KOPT-K1 (cell line): ENCODE measurements around the gene CAMK2B.

Experiments used
- H3K27ac ChIP-seq: fragments of 200-600 bp; sonication (generic); 2 replicates; pipeline ENCODE4 v1.5.1; 2016; ENCODE audit warnings: antibody characterized with exemption, mild to moderate bottlenecking, low read depth, low read length; ENCODE audit not compliant: poor library complexity, severe bottlenecking
- H3K36me3 ChIP-seq: fragments of 200-600 bp; sonication (generic); 2 replicates; pipeline ENCODE4 v1.5.1; 2017; ENCODE audit warnings: antibody characterized with exemption, mild to moderate bottlenecking, low read length, moderate library complexity; ENCODE audit not compliant: insufficient read depth
- H3K9me3 ChIP-seq: fragments of 200-600 bp; sonication (generic); 2 replicates; pipeline ENCODE4 v1.5.1; 2017; ENCODE audit warnings: antibody characterized with exemption, low read length, mild to moderate bottlenecking; ENCODE audit not compliant: insufficient read depth, poor library complexity, severe bottlenecking

Gene CAMK2B

DNA sequence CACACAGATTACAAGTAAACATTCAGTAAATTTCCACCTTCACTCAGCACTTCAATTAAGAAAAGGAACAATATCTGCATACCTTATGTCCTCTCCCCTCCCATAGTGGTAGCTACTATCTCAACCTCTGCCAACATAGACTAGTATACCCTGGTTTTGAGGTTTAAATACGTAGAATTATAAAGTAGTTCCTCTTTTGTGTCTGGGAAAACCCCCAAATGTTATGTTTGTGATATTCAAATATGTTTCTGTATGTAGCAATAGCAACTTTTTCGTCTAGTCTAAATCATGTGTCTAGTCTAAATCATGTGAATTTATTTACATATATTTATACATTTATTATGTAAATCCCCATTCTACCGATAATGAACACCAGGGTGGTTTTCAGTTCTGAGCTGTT is 13.2 kb upstream of the CAMK2B start:
- H3K36me3 ChIP-seq: no peaks in the 10 kb centered on the region
- peaks cover 20% of the 10 kb centered on the region for H3K9me3 ChIP-seq
- no peak overlapping the region for H3K27ac ChIP-seq

DNA sequence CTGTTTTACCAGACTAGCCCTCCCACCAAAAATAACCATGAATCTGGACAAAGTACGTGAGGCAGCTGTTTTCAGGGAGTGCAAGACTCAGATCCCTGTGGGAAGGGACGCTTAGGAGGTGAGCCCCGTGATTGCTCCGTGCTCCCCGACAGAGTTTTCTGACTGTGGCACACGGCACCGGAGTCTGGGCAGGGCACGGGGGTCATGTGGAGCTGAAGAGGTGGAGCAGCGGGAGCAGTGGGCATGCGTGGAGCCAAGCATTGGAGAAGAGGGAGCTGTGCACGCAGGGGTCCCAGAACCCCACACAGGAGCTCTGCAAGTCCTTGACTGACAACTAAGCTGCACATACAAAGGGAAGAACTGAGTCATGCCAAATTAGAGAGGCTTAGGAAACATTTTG is 11.1 kb upstream of the CAMK2B start:
- H3K27ac ChIP-seq: no peak overlapping the region
- peaks cover 9% of the 10 kb centered on the region for H3K9me3 ChIP-seq
- H3K36me3 ChIP-seq: no peaks in the 10 kb centered on the region

DNA sequence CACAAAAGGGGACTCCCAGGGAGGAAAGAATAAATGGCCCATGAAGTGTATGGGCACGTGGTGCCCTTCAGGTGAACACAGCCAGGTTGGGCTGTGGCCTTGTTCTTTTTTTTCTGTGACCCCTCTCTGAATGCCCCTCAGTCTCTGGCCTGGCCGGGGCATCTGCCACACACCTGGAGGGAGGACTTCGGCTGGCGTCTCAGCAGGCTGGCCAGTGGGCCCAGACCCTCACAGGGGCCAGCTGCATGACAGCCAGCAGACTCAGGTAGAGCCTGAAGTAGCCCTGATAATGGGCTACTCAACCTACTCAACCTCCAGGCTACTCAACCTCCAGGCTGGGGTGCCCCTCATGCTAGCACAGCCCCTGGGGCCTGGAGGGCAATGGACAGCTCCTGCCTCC is 9.8 kb upstream of the CAMK2B start:
- no peaks in the 10 kb centered on the region for H3K36me3 ChIP-seq
- peaks cover 9% of the 10 kb centered on the region for H3K9me3 ChIP-seq
- H3K27ac ChIP-seq: no peak overlapping the region

DNA sequence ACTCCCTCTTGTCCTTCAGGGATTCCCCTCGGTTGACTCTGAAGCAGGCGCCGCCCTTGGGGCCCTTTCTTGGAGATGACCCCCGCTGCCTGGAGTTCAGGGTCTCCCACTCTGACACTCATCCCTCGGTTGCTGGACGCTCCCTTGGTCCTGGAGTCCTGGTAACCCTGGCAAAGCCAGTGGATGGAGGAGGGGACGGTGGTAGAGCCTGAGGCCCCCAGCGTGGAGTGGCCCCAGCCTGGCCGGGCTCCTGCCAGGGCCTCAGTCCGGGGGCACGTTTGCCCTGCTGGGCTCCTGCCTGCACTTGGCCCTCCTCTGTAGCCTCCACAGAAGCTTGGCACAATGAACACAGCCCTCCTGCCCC is 9.3 kb upstream of the CAMK2B start:
- Histone ChIP-seq H3K36me3 (no peaks in the 10 kb centered on the region), H3K9me3 (peaks cover 9% of the 10 kb centered on the region), H3K27ac (no peak overlapping the region)

DNA sequence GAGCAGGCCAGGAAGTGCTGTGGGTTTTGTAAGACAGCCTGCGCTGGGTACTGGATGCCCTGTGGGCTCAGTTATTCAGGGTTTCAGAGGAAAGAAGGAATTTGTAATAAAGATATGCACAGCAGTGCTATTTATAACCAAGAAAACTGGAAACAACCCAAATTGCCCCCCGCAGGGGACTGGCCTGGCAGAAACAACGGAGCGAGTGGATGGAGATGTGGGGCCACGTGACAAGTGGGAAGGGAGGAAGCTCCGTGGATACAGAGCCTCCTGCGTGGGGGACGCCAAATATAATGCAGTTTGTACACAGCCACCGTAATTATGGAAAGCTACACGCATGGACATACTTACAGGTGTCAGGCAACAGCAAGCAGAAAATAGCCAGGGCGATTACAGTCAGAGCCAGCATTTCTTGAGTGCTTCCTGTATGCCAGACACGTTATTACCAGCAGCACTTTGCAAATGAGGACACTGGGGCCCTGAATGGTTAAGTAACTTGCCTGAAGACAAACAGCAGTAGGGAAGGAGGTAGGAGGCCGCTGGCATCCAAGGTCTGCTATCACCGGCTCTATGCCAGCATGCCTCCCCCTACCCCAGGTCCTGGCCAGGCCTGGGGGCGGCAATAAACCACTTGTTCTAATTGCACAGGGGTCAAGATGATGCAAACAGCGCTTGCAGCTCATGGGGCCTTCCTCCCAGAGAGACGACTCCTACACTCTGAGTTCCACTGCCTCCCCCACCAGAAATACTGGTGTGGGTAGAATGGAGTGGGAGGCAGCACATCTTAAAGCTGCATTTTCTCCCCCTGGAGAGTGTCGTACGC is 8.7 kb upstream of the CAMK2B start:
- H3K36me3 ChIP-seq: no peaks in the 10 kb centered on the region
- H3K27ac ChIP-seq: no peak overlapping the region
- H3K9me3 ChIP-seq: peaks cover 9% of the 10 kb centered on the region

DNA sequence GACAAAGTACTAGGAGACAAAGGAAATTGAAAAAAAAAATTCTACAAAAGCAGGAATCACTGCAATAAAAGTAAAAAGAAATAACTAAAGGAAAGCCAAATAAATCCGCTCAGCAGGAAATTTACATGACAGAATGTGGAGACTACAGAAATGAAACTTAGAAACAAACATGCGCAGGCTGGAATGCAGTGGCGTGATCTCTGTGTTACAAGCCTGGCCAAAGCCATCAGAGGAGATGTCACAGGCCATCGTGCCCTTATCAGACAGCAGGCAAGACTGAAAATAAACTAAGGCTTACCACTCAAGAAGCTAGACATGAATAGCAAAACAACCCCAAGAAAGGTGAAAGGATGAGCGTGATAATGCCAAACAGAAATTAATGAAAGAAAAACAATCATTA is 6.3 kb upstream of the CAMK2B start:
- Histone ChIP-seq H3K27ac (no peak overlapping the region), H3K36me3 (no peaks in the 10 kb centered on the region), H3K9me3 (peaks cover 6% of the 10 kb centered on the region)

DNA sequence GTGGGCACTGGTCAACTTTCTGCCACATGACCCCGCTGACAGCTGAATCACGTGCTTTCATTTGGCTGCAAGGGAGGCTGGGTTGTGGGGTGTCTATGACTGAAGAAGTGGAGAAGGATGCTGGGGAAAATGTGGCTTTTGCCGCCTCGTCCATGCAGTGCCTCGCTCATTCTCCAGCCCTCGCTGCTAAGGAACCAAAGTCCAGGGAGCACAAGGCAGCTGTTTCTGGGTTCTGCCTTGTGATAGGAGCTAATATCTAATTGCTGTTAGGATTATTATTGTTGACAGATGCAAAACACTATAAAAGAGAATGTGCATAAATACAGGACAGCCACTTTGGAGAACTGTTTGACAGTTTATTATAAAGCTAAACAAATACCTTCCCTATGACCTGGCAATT is 4.9 kb upstream of the CAMK2B start:
- H3K36me3 ChIP-seq: no peaks in the 10 kb centered on the region
- H3K9me3 ChIP-seq: no peaks in the 10 kb centered on the region
- no peak overlapping the region for H3K27ac ChIP-seq

DNA sequence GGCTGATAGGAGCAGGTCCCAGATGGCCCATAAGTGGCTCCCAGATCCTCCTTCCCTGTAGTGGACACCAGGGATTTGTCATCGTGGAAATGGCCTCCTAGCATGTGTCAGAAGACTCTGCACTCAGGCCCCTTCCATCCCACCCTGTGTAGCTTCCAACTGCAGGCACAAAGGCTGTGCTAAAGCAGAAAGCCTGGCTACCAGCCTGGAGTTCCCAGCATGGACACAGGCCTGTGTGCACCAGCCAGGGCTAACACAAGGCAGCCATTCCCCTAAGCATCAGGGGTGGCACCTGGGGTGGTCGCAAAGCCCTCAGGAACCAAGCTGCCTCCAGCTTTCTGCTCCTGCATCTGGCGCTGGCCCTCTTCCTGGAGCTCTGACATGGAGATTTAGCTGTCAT is 4.5 kb upstream of the CAMK2B start:
- H3K9me3 ChIP-seq: no peaks in the 10 kb centered on the region
- H3K36me3 ChIP-seq: no peaks in the 10 kb centered on the region
- no peak overlapping the region for H3K27ac ChIP-seq

DNA sequence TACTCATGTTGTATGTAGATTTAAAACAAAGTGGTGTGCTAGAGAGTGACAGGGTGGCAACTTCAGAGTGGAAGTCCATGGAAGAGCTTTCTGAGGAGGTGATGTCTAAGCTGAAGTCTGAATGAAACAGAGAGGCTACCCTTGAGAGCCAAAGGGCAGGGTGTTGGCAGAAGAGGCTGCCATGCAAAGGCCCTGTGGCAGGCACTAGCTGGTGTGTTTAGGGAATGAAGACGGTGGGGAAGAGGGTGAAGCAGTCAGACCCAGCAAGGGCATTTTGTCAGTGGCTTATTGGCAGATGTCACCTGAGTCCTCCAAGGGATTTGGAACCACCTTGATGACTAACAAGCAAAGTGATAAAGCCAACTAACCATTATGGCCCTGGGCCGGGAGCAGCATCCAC is 3.7 kb upstream of the CAMK2B start:
- no peaks in the 10 kb centered on the region for H3K36me3 ChIP-seq
- no peaks in the 10 kb centered on the region for H3K9me3 ChIP-seq
- no peak overlapping the region for H3K27ac ChIP-seq

DNA sequence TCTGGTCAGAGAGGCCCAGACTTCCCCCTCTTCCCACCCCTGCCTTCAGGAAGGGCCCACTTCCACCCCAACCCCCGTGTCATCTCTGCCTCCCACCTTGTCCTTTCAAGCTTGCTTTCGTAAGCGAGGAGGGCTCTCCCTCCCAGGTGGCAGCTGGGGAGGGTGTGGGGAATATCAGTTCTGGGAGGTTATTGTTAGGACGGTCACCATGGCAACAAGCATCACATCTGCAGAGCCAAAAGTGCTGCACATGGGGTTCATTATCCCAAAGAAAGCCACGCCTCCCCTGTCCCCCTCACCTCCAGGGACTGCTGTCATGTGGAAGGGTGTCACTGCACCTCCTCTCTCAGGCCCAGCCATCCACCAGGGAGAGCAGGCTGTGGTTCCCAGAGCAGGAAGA is 2.6 kb upstream of the CAMK2B start:
- no peaks in the 10 kb centered on the region for H3K9me3 ChIP-seq
- H3K27ac ChIP-seq: no peak overlapping the region
- no peaks in the 10 kb centered on the region for H3K36me3 ChIP-seq

DNA sequence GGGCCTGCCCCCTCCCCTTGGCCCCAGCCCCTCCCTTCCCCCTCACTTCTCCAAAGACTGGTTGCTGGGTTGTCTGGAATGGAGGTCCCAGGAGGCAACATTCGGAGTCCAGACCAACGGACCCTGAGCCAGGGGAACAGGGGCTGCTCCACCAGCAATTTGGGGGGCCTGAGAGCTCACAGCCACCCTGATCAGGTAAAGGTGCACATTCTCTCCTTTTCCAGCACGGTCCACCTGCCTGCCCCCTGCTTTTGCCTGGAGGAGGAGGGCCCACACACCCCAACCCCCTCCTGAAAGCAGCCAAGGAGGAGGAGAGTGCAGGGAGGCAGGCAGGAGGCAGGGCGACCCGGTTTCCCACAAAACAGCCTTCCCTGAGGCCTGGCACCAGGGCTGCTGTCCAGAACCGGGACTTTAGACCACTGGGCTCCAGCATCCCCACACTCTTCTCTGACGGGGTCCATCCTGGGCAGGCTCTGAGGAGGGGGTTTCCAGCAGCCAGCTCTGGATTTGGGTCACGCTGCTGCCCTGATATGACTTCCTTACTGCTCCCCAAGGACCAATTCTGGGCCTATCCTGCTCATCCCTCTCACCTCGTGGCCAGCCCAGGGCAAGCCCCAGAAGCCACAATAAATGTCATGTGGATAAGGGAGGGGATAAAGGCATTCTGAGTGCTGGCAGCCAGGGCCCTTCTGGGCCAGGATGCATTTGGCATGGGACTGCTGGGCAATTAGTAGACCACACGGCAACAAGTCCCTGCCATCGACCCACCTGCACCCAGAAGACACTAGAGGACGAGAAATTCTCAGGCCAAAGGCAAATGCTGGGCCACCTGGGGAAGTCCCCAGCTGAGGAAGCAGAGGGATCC is 1.1 kb upstream of the CAMK2B start:
- no peaks in the 10 kb centered on the region for H3K36me3 ChIP-seq
- H3K27ac ChIP-seq: no peak overlapping the region
- H3K9me3 ChIP-seq: no peaks in the 10 kb centered on the region

DNA sequence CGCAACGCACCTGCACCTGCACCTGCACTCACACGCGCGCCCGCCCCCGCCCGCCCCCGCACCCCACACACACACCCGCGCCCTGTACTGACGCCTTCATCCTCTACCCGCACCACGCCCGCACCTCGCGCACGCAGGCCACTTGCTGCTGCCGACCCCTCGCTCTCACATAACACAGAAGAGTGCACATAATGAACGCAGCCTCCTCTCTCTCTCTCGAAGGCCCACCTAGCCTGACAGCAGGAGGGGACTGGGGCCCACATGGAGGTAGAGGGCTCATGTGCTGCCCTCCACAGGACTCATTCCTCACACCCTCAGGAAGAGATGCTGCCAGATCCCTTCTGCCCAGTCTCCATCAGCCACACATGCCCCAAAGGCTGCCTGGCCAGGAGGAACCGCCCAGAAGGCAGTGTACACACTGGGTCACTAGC is 432 bp upstream of the CAMK2B start:
- Histone ChIP-seq H3K9me3 (no peaks in the 10 kb centered on the region), H3K27ac (no peak overlapping the region), H3K36me3 (no peaks in the 10 kb centered on the region)

DNA sequence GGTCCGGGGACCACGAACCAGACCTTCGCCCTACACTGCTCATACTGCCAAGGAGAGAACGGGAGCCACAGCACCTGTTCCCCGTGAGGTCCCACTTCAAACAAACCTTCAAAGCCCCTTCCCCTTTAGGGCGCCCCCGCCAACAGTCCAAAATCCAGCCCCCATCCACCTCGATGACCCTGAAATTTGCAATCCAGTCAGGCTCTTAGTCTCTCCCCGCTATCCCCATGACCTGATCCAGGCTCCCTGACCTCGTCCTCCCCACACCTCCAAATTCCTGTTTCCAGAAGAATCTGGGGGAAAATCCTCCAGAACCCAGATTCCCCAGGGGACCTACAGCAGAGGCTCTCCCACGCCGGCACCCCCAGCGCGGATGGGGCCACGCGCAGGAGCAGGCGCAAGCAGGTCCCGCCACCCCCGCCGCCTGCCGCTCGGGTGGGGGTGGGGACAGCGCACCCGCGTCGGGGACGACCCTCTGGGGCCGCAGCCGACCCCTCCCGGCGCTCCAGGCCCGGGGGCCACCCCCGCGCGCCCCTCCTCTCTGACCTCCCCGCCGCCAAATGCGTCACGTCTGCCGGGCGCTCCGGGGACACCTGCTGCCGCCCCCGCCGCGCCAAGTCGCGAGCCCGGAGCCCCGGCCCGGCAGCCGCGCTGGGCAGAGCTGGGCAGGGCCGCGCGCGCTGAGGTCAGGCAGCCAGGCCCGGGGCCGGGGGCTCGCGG is 753 bp downstream of the CAMK2B start:
- no peak overlapping the region for H3K27ac ChIP-seq
- no peaks in the 10 kb centered on the region for H3K9me3 ChIP-seq
- H3K36me3 ChIP-seq: no peaks in the 10 kb centered on the region

DNA sequence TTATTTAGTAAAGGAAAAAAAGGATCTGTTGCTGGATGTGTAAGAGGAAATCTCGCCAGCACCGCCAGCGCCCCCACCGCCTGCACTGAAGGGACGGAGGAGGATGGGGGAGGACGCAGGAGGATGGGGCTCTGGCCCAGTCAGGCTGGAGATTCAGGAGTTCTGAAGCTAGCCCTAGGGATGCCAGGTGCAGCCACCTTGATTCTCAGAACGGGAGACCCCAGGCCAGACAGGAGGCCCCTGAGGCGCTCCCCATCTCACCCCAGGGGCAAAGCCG is 1.3 kb downstream of the CAMK2B start:
- no peaks in the 10 kb centered on the region for H3K36me3 ChIP-seq
- no peak overlapping the region for H3K27ac ChIP-seq
- no peaks in the 10 kb centered on the region for H3K9me3 ChIP-seq

DNA sequence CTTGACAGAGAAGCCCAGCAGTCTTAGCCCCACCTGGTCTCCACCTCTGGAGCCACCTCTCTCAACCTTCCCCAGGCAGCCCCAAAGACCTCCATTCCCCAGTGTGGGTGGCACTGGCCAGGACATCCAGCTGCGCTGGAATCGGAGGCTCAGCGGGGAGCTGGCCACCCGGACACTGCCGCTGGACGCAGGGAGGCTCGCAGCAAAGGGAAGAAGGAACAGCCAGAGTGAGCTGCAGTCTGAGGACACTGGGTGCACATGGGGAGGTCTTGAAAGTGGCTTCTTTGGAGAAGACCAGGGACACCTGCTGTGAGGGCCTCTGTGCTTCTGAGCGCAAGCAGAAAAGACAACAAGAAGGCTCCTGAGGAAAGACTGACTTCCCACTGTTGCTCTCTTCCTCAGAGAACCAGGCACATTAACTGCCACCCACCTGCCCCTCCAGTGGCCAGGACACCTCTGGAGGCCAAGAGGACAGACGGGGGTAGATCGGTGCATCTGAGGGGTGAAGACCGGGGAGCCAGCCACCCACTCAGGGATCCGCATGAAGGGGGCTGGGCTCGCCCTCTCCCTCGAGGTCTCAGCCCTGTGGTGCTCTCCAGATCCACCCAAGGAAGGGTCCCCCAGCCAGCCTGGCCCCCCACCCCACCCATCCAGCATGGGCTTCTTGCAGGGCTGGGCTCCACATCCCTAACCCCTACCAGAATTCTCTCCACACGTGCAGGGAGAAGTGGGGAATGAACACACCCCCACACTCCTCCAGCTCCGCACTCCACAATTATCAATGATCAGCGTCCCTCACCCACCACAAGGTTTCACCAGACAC is 1.8 kb downstream of the CAMK2B start:
- no peak overlapping the region for H3K27ac ChIP-seq
- H3K36me3 ChIP-seq: no peaks in the 10 kb centered on the region
- no peaks in the 10 kb centered on the region for H3K9me3 ChIP-seq
